GM18519 (cell line): Measurements from ENCODE around the gene CERS2.

Experiments
- ATAC-seq: cut with Tn5 transposase; IDR thresholded peaks from one replicate; pipeline ENCODE4 v1.9.1; 2021; ENCODE audit warnings: mild to moderate bottlenecking, moderate library complexity; ENCODE audit not compliant: unreplicated experiment, low FRiP score

Gene CERS2

GRCh38 chr1:150997949-150998348, 23.3 kb upstream of the CERS2 start:
- ATAC-seq: no peak

GRCh38 chr1:150997126-150997872, 22.7 kb upstream of the CERS2 start:
- no peak for ATAC-seq

- no peak for ATAC-seq
These were observed 21.3 kb upstream of the CERS2 start for GRCh38 chr1:150995896-150996295.

GRCh38 chr1:150995460-150995859, 20.8 kb upstream of the CERS2 start:
- ATAC-seq: no peak

GRCh38 chr1:150994248-150994647, 19.6 kb upstream of the CERS2 start:
- no peak for ATAC-seq

GRCh38 chr1:150992626-150993025, 18.0 kb upstream of the CERS2 start:
- no peak for ATAC-seq

GRCh38 chr1:150987924-150988323, 13.3 kb upstream of the CERS2 start:
- no peak for ATAC-seq

GRCh38 chr1:150985179-150985825, 10.7 kb upstream of the CERS2 start:
- no peak for ATAC-seq

- ATAC-seq: no peak
These were observed 7.4 kb upstream of the CERS2 start, which contains the start of gene ANXA9 for GRCh38 chr1:150981805-150982712. Gene ANXA9, plus strand, starts transcription at chr1:150982292. Its CDS starts 814 bp downstream, at chr1:150983106.

GRCh38 chr1:150981177-150981804, 6.7 kb upstream of the CERS2 start:
- no peak for ATAC-seq

GRCh38 chr1:150979092-150980056, 4.7 kb upstream of the CERS2 start:
- ATAC-seq: no peak

GRCh38 chr1:150976879-150977694, 2.5 kb upstream of the CERS2 start:
- no peak for ATAC-seq

- no peak for ATAC-seq
These were observed 1.8 kb upstream of the CERS2 start for GRCh38 chr1:150976401-150976821.

GRCh38 chr1:150973836-150974579, 627 bp downstream of the CERS2 start:
- no peak for ATAC-seq

- ATAC-seq: no peak
These were observed 1.3 kb downstream of the CERS2 start for GRCh38 chr1:150973258-150973835.

- no peak for ATAC-seq
These were observed 2.2 kb downstream of the CERS2 start for GRCh38 chr1:150972417-150972940.
